ENCODE measurements around the gene ABHD14A.

The ABHD14A gene

DNA sequence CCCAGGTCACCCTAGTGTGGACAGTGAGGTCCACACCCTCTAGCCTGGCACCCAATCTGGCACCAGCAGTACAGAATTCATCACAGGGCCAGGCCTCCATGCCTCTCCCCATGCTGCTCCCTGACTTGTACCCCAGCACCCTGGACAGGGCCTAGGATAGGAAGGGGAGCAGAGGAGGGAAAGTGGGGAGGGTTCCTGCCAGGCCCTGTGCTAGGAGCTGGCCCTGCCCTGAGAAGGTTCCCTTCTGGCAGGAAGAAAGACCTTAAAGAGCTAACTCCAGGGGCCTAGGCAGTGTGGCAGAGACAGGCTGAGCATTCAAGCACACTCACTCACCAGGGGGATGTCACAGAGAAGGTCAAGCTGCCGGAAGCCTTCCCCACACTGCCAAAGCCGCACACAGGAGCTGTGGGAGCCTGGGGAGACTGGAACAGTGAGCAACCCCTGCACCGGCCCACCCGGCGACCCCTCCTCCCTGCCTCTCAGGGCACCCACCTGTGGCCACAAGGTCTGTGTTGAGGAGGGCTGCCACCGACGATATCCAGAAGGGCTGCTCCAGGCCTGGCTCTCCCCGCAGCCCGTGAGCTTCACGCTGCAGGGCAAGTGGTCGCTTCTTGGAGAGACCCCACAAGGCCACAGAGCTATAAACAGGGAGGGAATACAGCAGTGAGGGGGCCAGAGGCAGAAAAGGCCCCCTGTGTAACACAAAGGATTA, 40.6 kb upstream of the ABHD14A start:
- Histone ChIP-seq H3K27me3 (ENCODE audit: control insufficient read depth, insufficient read depth, low read length) (no peaks in the 10 kb centered on the region), H3K4me1 (no peaks in the 10 kb centered on the region), H3K9me3 (ENCODE audit: control insufficient read depth, low read length) (no peaks in the 10 kb centered on the region), H3K27ac (no peak overlapping the region), H2AFZ (no peak overlapping the region), H3K79me2 (no peaks in the 10 kb centered on the region), H3K4me3 (ENCODE audit: low read depth, low read length) (no peak overlapping the region), H3K36me3 (ENCODE audit: control insufficient read depth, insufficient read depth, low read length) (no peaks in the 10 kb centered on the region), H3K4me2 (ENCODE audit: low read length) (no peak overlapping the region), H3K9ac (no peak overlapping the region)
- TF ChIP-seq, protein P1, sequence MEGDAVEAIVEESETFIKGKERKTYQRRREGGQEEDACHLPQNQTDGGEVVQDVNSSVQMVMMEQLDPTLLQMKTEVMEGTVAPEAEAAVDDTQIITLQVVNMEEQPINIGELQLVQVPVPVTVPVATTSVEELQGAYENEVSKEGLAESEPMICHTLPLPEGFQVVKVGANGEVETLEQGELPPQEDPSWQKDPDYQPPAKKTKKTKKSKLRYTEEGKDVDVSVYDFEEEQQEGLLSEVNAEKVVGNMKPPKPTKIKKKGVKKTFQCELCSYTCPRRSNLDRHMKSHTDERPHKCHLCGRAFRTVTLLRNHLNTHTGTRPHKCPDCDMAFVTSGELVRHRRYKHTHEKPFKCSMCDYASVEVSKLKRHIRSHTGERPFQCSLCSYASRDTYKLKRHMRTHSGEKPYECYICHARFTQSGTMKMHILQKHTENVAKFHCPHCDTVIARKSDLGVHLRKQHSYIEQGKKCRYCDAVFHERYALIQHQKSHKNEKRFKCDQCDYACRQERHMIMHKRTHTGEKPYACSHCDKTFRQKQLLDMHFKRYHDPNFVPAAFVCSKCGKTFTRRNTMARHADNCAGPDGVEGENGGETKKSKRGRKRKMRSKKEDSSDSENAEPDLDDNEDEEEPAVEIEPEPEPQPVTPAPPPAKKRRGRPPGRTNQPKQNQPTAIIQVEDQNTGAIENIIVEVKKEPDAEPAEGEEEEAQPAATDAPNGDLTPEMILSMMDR (IDR thresholded peaks at IDR 0.05) = no peak

GRCh38 chr3:51934991-51935885, 39.6 kb upstream of the ABHD14A start:
- no peak overlapping the region for H3K4me3 ChIP-seq (ENCODE audit: low read depth, low read length)
- H3K4me2 ChIP-seq (ENCODE audit: low read length) = no peak overlapping the region
- no peaks in the 10 kb centered on the region for H3K27me3 ChIP-seq (ENCODE audit: control insufficient read depth, insufficient read depth, low read length)
- no peak overlapping the region for H3K9ac ChIP-seq
- no peaks in the 10 kb centered on the region for H3K79me2 ChIP-seq
- H3K4me1 ChIP-seq = no peaks in the 10 kb centered on the region
- TF ChIP-seq, protein P1 (IDR thresholded peaks at IDR 0.05) = no peak
- no peaks in the 10 kb centered on the region for H3K36me3 ChIP-seq (ENCODE audit: control insufficient read depth, insufficient read depth, low read length)
- no peak overlapping the region for H2AFZ ChIP-seq
- no peaks in the 10 kb centered on the region for H3K9me3 ChIP-seq (ENCODE audit: control insufficient read depth, low read length)
- no peak overlapping the region for H3K27ac ChIP-seq

DNA sequence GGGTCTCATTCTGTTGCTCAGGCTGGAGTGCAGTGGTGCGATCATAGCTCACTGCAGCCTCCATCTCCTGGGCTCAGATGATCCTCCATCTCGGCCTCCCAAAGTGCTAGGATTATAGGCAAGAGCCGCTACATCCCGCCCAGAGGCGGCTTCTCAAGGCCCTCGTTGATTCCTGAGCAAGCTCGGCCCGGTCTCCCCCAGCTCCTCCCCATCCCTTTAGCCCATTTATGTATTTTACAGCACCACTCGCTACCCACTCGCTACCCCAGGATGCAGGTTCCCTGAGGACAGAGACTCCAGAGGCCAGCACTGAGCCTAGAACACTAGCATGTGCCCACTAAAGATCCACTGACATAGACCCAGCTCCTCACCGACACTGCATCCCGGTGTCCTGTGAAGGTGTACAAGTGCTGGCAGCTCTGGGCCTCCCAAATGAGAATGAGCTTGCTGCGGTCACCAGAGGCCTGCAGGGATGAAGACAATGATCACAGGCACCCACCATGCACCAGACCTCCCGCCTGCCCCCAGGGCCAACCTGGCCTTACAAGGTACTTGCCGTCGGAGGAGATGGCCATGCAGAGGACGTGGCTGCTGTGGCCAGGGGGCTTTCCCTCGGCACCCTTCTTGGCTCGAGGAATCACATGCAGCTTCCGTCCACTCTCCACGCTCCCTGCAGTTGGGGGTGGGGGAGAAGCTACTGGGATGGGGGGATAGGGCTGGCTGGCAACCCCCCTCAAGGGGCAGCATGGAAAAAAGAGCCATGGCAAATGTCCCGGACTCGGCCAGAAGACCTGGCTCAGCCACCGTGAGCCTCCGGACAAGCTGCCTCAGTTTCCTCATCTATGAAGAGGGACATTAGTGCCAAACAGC, 38.7 kb upstream of the ABHD14A start:
- H2AFZ ChIP-seq = no peak overlapping the region
- TF ChIP-seq, protein P1 (IDR thresholded peaks at IDR 0.05) = no peak
- no peaks in the 10 kb centered on the region for H3K9me3 ChIP-seq (ENCODE audit: control insufficient read depth, low read length)
- H3K27me3 ChIP-seq (ENCODE audit: control insufficient read depth, insufficient read depth, low read length) = no peaks in the 10 kb centered on the region
- no peaks in the 10 kb centered on the region for H3K79me2 ChIP-seq
- H3K9ac ChIP-seq = no peak overlapping the region
- no peak overlapping the region for H3K27ac ChIP-seq
- no peaks in the 10 kb centered on the region for H3K36me3 ChIP-seq (ENCODE audit: control insufficient read depth, insufficient read depth, low read length)
- no peaks in the 10 kb centered on the region for H3K4me1 ChIP-seq
- no peak overlapping the region for H3K4me3 ChIP-seq (ENCODE audit: low read depth, low read length)
- H3K4me2 ChIP-seq (ENCODE audit: low read length) = no peak overlapping the region

GRCh38 chr3:51937014-51937413, 37.9 kb upstream of the ABHD14A start:
- Histone ChIP-seq H3K9me3 (ENCODE audit: control insufficient read depth, low read length) (no peaks in the 10 kb centered on the region), H3K4me2 (ENCODE audit: low read length) (no peak overlapping the region), H3K27me3 (ENCODE audit: control insufficient read depth, insufficient read depth, low read length) (no peaks in the 10 kb centered on the region), H3K36me3 (ENCODE audit: control insufficient read depth, insufficient read depth, low read length) (no peaks in the 10 kb centered on the region), H3K4me1 (no peaks in the 10 kb centered on the region), H3K4me3 (ENCODE audit: low read depth, low read length) (no peak overlapping the region), H3K79me2 (no peaks in the 10 kb centered on the region), H2AFZ (no peak overlapping the region), H3K27ac (no peak overlapping the region), H3K9ac (no peak overlapping the region)
- TF ChIP-seq, protein P1 (IDR thresholded peaks at IDR 0.05) = no peak

All from parathyroid adenoma (tissue), 2 donors.